ENCODE data around the gene MED23. TPM values are rescaled to one million over a fixed set of nuclear protein-coding genes. Genes with fewer than 3 reads are reported as not detected.

MED23 gene
- polyA plus RNA-seq, 1 of the 3 experiments (the other 2 are of a cell fraction) = 10.1 TPM

- no peak for DNase-seq
- no peaks in the 10 kb centered on the region for H3F3A ChIP-seq (replicated peaks; ENCODE audit: insufficient read depth)
- H3K27ac ChIP-seq (ENCODE audit: low read depth in 2 of 2, low read length in 1 of 2) = no peak overlapping the region
- no peaks in the 10 kb centered on the region for H3K4me1 ChIP-seq (ENCODE audit: control insufficient read depth in 1 of 2, insufficient read depth in 2 of 2, low read depth in 1 of 2, low read length in 1 of 2)
- H3K9ac ChIP-seq = no peak overlapping the region
- no peaks in the 10 kb centered on the region for H3K36me3 ChIP-seq (replicated peaks in 1 of 2; ENCODE audit: control insufficient read depth in 1 of 2, insufficient read depth in 2 of 2, low read length in 1 of 2)
- ChIA-PET POLR2A (no interaction called here), CTCF (interaction anchor here (2.6 kb wide), 1 partner anchor 10 kb away, joined by 13 read pairs; no protein-coding TSS in a partner anchor)
- no peak overlapping the region for H3K4me2 ChIP-seq
- no peak overlapping the region for H3K4me3 ChIP-seq (ENCODE audit: low read depth in 2 of 2, low read length in 1 of 2)
- H4K20me1 ChIP-seq (ENCODE audit: insufficient read depth) = no peaks in the 10 kb centered on the region
- no peaks in the 10 kb centered on the region for H3K79me2 ChIP-seq (ENCODE audit: insufficient read depth)
- no peaks in the 10 kb centered on the region for H3K9me2 ChIP-seq
- no peak for TF ChIP-seq RCOR1 (IDR thresholded peaks at IDR 0.05; ENCODE audit: low read length)
- TF ChIP-seq SMC3 (IDR thresholded peaks at IDR 0.05; ENCODE audit: low read depth, low read length) = no peak
- TF ChIP-seq SIN3A (IDR thresholded peaks at IDR 0.05; ENCODE audit: borderline replicate concordance, low read depth, low read length) = no peak
- no peak for TF ChIP-seq TCF12 (IDR thresholded peaks at IDR 0.05)
- no peak for TF ChIP-seq ELF1 (IDR thresholded peaks at IDR 0.05)
- TF ChIP-seq CTCF (IDR thresholded peaks at IDR 0.05) = no peak
- no peak for TF ChIP-seq JUND (IDR thresholded peaks at IDR 0.05)
- TF ChIP-seq MEF2A (IDR thresholded peaks at IDR 0.05; ENCODE audit: borderline replicate concordance, low read depth) = no peak
- TF ChIP-seq POLR2AphosphoS5 (IDR thresholded peaks at IDR 0.05; ENCODE audit: low read depth, low read length) = no peak
- TF ChIP-seq RXRA (IDR thresholded peaks at IDR 0.05; ENCODE audit: borderline replicate concordance, low read depth) = no peak
- TF ChIP-seq IRF3 (IDR thresholded peaks at IDR 0.05; ENCODE audit: low read depth, low read length) = no peak
- no peak for TF ChIP-seq PBX3 (IDR thresholded peaks at IDR 0.05)
- TF ChIP-seq FOXM1 (IDR thresholded peaks at IDR 0.05; ENCODE audit: low read depth) = no peak
- no peak for TF ChIP-seq NFIC (IDR thresholded peaks at IDR 0.05; ENCODE audit: borderline replicate concordance)
- no peak for TF ChIP-seq TEAD4 (IDR thresholded peaks at IDR 0.05; ENCODE audit: borderline replicate concordance, insufficient read depth)
- TF ChIP-seq FOSL2 (IDR thresholded peaks at IDR 0.05; ENCODE audit: borderline replicate concordance, low read depth) = no peak
- no peak for TF ChIP-seq GABPA (IDR thresholded peaks at IDR 0.05; ENCODE audit: low read depth)
- no peak for TF ChIP-seq MXI1 (IDR thresholded peaks at IDR 0.05; ENCODE audit: low read depth, low read length)
- no peak for TF ChIP-seq TAF1 (IDR thresholded peaks at IDR 0.05; ENCODE audit: borderline replicate concordance, low read depth, low read length)
- no peak for TF ChIP-seq REST (IDR thresholded peaks at IDR 0.05; ENCODE audit: low read depth, low read length)
- WGBS (ENCODE audit: low lambda C conversion rate) = 69% methylated on average over 1 of the region's 1 CpG
- H2AFZ ChIP-seq (ENCODE audit: low read depth) = no peak overlapping the region
- no peaks in the 10 kb centered on the region for H3K27me3 ChIP-seq (ENCODE audit: insufficient read depth)
- no peaks in the 10 kb centered on the region for H3K9me3 ChIP-seq
These were observed 103.9 kb downstream of the MED23 start for GRCh38 chr6:131523988-131524673.

All from SK-N-SH (cell line).